ENCODE results near the gene SLC25A48. TPM values are rescaled to one million over a fixed set of nuclear protein-coding genes. Genes with fewer than 3 reads are reported as not detected.

The SLC25A48 gene
- total and polyA plus RNA-seq, 3 experiments from 2014 or later, result not detected

- no peaks in the 10 kb centered on the region for H3K27me3 ChIP-seq (ENCODE audit: insufficient read depth, low read length, poor library complexity, severe bottlenecking)
- H3K27ac Mint-ChIP-seq, result no peak overlapping the region
- no peaks in the 10 kb centered on the region for H3K9me3 ChIP-seq (ENCODE audit: low read length)
- H3K36me3 ChIP-seq (ENCODE audit: insufficient read depth, low read length), result no peaks in the 10 kb centered on the region
- no peaks in the 10 kb centered on the region for H3K4me1 Mint-ChIP-seq
- H3K4me1 ChIP-seq (ENCODE audit: insufficient read depth, low read length), result no peaks in the 10 kb centered on the region
- peaks cover 6 to 15% of the 10 kb centered on the region in 2 donors for H3K27me3 Mint-ChIP-seq
- DNase-seq, result no peak
- POLR2A ChIA-PET, result no interaction called here
- H3K27ac ChIP-seq (ENCODE audit: low read depth, low read length), result no peak overlapping the region
- H3K9me3 Mint-ChIP-seq, result no peaks in the 10 kb centered on the region
- no peak overlapping the region for H3K4me3 ChIP-seq (ENCODE audit: low read length)
- CTCF ChIA-PET, result no interaction called here
- no peak overlapping the region for H3K4me3 Mint-ChIP-seq
- no peaks in the 10 kb centered on the region for H3K36me3 Mint-ChIP-seq
These were observed 33.1 kb downstream of the SLC25A48 start for GRCh38 chr5:135867599-135867998.

DNA sequence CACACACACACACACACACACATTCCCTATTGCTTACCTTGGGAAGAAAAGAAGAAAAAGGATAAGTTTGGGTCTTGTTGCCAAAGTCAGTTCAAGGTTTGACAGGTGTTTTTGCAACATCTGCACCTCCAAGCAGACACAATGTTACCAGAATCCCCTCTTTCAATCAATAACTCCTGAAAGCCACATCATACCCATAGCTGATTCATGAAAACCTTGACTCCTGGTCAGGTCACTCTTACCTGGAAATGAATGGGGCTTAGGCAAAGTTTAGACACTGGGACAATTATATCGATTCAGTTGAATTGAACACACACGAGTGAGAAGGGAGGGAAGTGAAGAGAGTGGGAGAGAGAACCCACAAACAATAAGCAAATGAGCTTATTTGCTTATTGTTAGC lies 34.2 kb downstream of the SLC25A48 start:
- Histone ChIP-seq H3K27ac (ENCODE audit: low read depth, low read length) (no peak overlapping the region), H3K4me3 (ENCODE audit: low read length) (no peak overlapping the region), H3K27me3 (ENCODE audit: insufficient read depth, low read length, poor library complexity, severe bottlenecking) (no peaks in the 10 kb centered on the region), H3K9me3 (ENCODE audit: low read length) (no peaks in the 10 kb centered on the region), H3K36me3 (ENCODE audit: insufficient read depth, low read length) (no peaks in the 10 kb centered on the region), H3K4me1 (ENCODE audit: insufficient read depth, low read length) (no peaks in the 10 kb centered on the region)
- H3K4me1 Mint-ChIP-seq, result no peaks in the 10 kb centered on the region
- ChIA-PET POLR2A (no interaction called here), CTCF (no interaction called here)
- H3K27me3 Mint-ChIP-seq, result peaks cover 6 to 13% of the 10 kb centered on the region in 2 donors
- no peak for DNase-seq
- no peak overlapping the region for H3K27ac Mint-ChIP-seq
- no peaks in the 10 kb centered on the region for H3K9me3 Mint-ChIP-seq
- no peaks in the 10 kb centered on the region for H3K36me3 Mint-ChIP-seq
- no peak overlapping the region for H3K4me3 Mint-ChIP-seq

- no peaks in the 10 kb centered on the region for H3K4me1 ChIP-seq (ENCODE audit: insufficient read depth, low read length)
- DNase-seq, result no peak
- ChIA-PET POLR2A (no interaction called here), CTCF (no interaction called here)
- H3K36me3 ChIP-seq (ENCODE audit: insufficient read depth, low read length), result no peaks in the 10 kb centered on the region
- Mint-ChIP-seq H3K27me3 (peaks cover 6 to 12% of the 10 kb centered on the region in 2 donors), H3K27ac (no peak overlapping the region), H3K36me3 (no peaks in the 10 kb centered on the region), H3K4me1 (no peaks in the 10 kb centered on the region), H3K9me3 (no peaks in the 10 kb centered on the region), H3K4me3 (no peak overlapping the region)
- H3K27me3 ChIP-seq (ENCODE audit: insufficient read depth, low read length, poor library complexity, severe bottlenecking), result no peaks in the 10 kb centered on the region
- no peak overlapping the region for H3K27ac ChIP-seq (ENCODE audit: low read depth, low read length)
- no peaks in the 10 kb centered on the region for H3K9me3 ChIP-seq (ENCODE audit: low read length)
- H3K4me3 ChIP-seq (ENCODE audit: low read length), result no peak overlapping the region
These were observed 34.8 kb downstream of the SLC25A48 start for GRCh38 chr5:135869276-135869675.

DNA sequence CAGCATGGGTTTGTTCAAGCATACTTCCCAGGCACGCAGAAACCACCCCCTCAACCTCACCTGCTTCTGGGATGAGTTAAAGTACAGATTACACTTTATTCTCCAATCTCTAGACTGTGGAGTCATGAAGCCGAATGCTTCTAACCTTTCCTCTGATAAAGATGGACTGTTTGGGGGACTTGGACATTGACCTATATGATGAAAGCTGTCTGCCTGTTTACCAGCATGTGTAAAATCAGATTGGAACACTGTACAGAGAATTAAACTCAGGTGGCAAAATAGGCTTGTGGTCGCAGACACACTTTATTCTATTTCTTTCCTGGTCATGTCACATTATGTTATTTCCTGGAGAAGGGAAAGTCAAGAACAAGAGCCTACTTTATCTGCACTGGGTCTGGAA lies 35.5 kb downstream of the SLC25A48 start:
- no peaks in the 10 kb centered on the region for H3K9me3 Mint-ChIP-seq
- CTCF ChIA-PET, result no interaction called here

GRCh38 chr5:135871268-135871915 lies 36.9 kb downstream of the SLC25A48 start:
- Mint-ChIP-seq H3K4me1 (no peaks in the 10 kb centered on the region), H3K36me3 (no peaks in the 10 kb centered on the region), H3K27ac (no peak overlapping the region), H3K4me3 (no peak overlapping the region), H3K9me3 (no peaks in the 10 kb centered on the region), H3K27me3 (peaks cover 8 to 10% of the 10 kb centered on the region in 2 donors)
- H3K36me3 ChIP-seq (ENCODE audit: insufficient read depth, low read length), result no peaks in the 10 kb centered on the region
- ChIA-PET POLR2A (no interaction called here), CTCF (no interaction called here)
- H3K9me3 ChIP-seq (ENCODE audit: low read length), result no peaks in the 10 kb centered on the region
- H3K4me1 ChIP-seq (ENCODE audit: insufficient read depth, low read length), result no peaks in the 10 kb centered on the region
- DNase-seq, result no peak
- H3K4me3 ChIP-seq (ENCODE audit: low read length), result no peak overlapping the region
- H3K27me3 ChIP-seq (ENCODE audit: insufficient read depth, low read length, poor library complexity, severe bottlenecking), result no peaks in the 10 kb centered on the region
- no peak overlapping the region for H3K27ac ChIP-seq (ENCODE audit: low read depth, low read length)

More for the DNA sequence above, 35.5 kb downstream of the SLC25A48 start:
- no peak overlapping the region for H3K4me3 Mint-ChIP-seq
- Histone ChIP-seq H3K9me3 (ENCODE audit: low read length) (no peaks in the 10 kb centered on the region), H3K4me1 (ENCODE audit: insufficient read depth, low read length) (no peaks in the 10 kb centered on the region), H3K4me3 (ENCODE audit: low read length) (no peak overlapping the region), H3K27ac (ENCODE audit: low read depth, low read length) (no peak overlapping the region), H3K36me3 (ENCODE audit: insufficient read depth, low read length) (no peaks in the 10 kb centered on the region), H3K27me3 (ENCODE audit: insufficient read depth, low read length, poor library complexity, severe bottlenecking) (no peaks in the 10 kb centered on the region)
- no peaks in the 10 kb centered on the region for H3K36me3 Mint-ChIP-seq
- POLR2A ChIA-PET, result no interaction called here
- no peaks in the 10 kb centered on the region for H3K4me1 Mint-ChIP-seq
- no peak for DNase-seq
- no peak overlapping the region for H3K27ac Mint-ChIP-seq
- H3K27me3 Mint-ChIP-seq, result peaks cover 11 to 12% of the 10 kb centered on the region in 2 donors

DNA sequence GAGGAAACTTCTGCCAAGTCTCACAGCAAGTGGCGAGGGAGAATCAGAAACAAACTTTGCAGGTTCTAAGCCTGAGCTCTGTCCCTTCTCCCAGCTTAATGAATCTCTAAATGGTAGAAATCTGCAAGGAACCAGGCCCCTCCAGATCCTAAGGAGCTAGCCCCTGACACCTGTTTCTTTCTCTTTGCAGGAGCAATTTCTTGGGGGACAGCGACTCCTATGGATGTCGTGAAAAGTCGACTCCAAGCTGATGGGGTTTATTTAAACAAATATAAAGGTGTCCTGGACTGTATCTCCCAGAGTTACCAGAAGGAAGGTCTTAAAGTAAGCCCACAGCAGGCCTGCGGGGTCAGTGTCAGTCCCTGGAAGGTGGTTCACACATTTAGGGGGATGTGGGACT lies 39.4 kb downstream of the SLC25A48 start:
- H3K9me3 ChIP-seq (ENCODE audit: low read length), result no peaks in the 10 kb centered on the region
- peaks cover 14% of the 10 kb centered on the region in 2 donors for H3K27me3 Mint-ChIP-seq
- H3K36me3 ChIP-seq (ENCODE audit: insufficient read depth, low read length), result no peaks in the 10 kb centered on the region
- H3K27ac Mint-ChIP-seq, result no peak overlapping the region
- ChIA-PET CTCF (interaction anchor here (1.1 kb wide), 1 partner anchor 37 kb away, joined by 3 read pairs; no protein-coding TSS in a partner anchor), POLR2A (no interaction called here)
- H3K27me3 ChIP-seq (ENCODE audit: insufficient read depth, low read length, poor library complexity, severe bottlenecking), result no peaks in the 10 kb centered on the region
- no peaks in the 10 kb centered on the region for H3K4me1 ChIP-seq (ENCODE audit: insufficient read depth, low read length)
- H3K4me1 Mint-ChIP-seq, result no peaks in the 10 kb centered on the region
- no peak for DNase-seq
- no peak overlapping the region for H3K4me3 Mint-ChIP-seq
- no peaks in the 10 kb centered on the region for H3K36me3 Mint-ChIP-seq
- H3K27ac ChIP-seq (ENCODE audit: low read depth, low read length), result no peak overlapping the region
- H3K4me3 ChIP-seq (ENCODE audit: low read length), result no peak overlapping the region
- H3K9me3 Mint-ChIP-seq, result no peaks in the 10 kb centered on the region

GRCh38 chr5:135874461-135874860 lies 40.0 kb downstream of the SLC25A48 start:
- Histone ChIP-seq H3K27me3 (ENCODE audit: insufficient read depth, low read length, poor library complexity, severe bottlenecking) (no peaks in the 10 kb centered on the region), H3K9me3 (ENCODE audit: low read length) (no peaks in the 10 kb centered on the region), H3K4me1 (ENCODE audit: insufficient read depth, low read length) (no peaks in the 10 kb centered on the region), H3K4me3 (ENCODE audit: low read length) (no peak overlapping the region), H3K36me3 (ENCODE audit: insufficient read depth, low read length) (no peaks in the 10 kb centered on the region), H3K27ac (ENCODE audit: low read depth, low read length) (no peak overlapping the region)
- H3K4me3 Mint-ChIP-seq, result no peak overlapping the region
- no peaks in the 10 kb centered on the region for H3K36me3 Mint-ChIP-seq
- H3K4me1 Mint-ChIP-seq, result no peaks in the 10 kb centered on the region
- POLR2A ChIA-PET, result no interaction called here
- no peaks in the 10 kb centered on the region for H3K9me3 Mint-ChIP-seq
- H3K27me3 Mint-ChIP-seq, result peaks cover 14 to 20% of the 10 kb centered on the region in 2 donors
- DNase-seq, result no peak
- CTCF ChIA-PET, result interaction anchor here (1.1 kb wide), 1 partner anchor 36 kb away, joined by 3 read pairs; no protein-coding TSS in a partner anchor
- peak overlapping the region in 1 of 8 donors; percentile 77 for H3K27ac Mint-ChIP-seq

- no peak overlapping the region for H3K4me3 ChIP-seq (ENCODE audit: low read length)
- H3K27ac ChIP-seq (ENCODE audit: low read depth, low read length), result no peak overlapping the region
- POLR2A ChIA-PET, result no interaction called here
- Mint-ChIP-seq H3K27ac (no peak overlapping the region), H3K9me3 (no peaks in the 10 kb centered on the region), H3K4me3 (no peak overlapping the region), H3K27me3 (peaks cover 16 to 26% of the 10 kb centered on the region in 2 donors), H3K36me3 (no peaks in the 10 kb centered on the region), H3K4me1 (no peaks in the 10 kb centered on the region)
- no peaks in the 10 kb centered on the region for H3K27me3 ChIP-seq (ENCODE audit: insufficient read depth, low read length, poor library complexity, severe bottlenecking)
- H3K4me1 ChIP-seq (ENCODE audit: insufficient read depth, low read length), result no peaks in the 10 kb centered on the region
- DNase-seq, result no peak
- H3K36me3 ChIP-seq (ENCODE audit: insufficient read depth, low read length), result no peaks in the 10 kb centered on the region
- CTCF ChIA-PET, result no interaction called here
- no peaks in the 10 kb centered on the region for H3K9me3 ChIP-seq (ENCODE audit: low read length)
These were observed 41.1 kb downstream of the SLC25A48 start for GRCh38 chr5:135875567-135875966.
